Measurements from ENCODE around the gene ARHGAP31.
"Not testable (repeated sequence)": the region's sequence is repeated elsewhere in the genome, so short reads cannot be mapped to it uniquely, and the experiment has no call there.

The ARHGAP31 gene

GRCh38 chr3:119322021-119322834, 28.0 kb downstream of the ARHGAP31 start:
- peak; percentile 8 for DNase-seq

- DNase-seq = peak; percentile 93
Measured at GRCh38 chr3:119322835-119323722, 28.9 kb downstream of the ARHGAP31 start.

- no peak for DNase-seq
Measured at GRCh38 chr3:119323723-119324085, 29.5 kb downstream of the ARHGAP31 start.

- DNase-seq = no peak
Measured at GRCh38 chr3:119324899-119325298, 30.7 kb downstream of the ARHGAP31 start.

GRCh38 chr3:119326976-119327375, 32.8 kb downstream of the ARHGAP31 start:
- DNase-seq = no peak

- no peak for DNase-seq
Measured at GRCh38 chr3:119329551-119329950, 35.4 kb downstream of the ARHGAP31 start.

GRCh38 chr3:119330181-119330580, 36.0 kb downstream of the ARHGAP31 start:
- DNase-seq = no peak

GRCh38 chr3:119330858-119331257, 36.7 kb downstream of the ARHGAP31 start:
- DNase-seq = no peak

- DNase-seq = no peak
Measured at GRCh38 chr3:119331661-119332060, 37.5 kb downstream of the ARHGAP31 start.

- no peak for DNase-seq
Measured at GRCh38 chr3:119333773-119334509, 39.8 kb downstream of the ARHGAP31 start.

GRCh38 chr3:119336823-119337222, 42.6 kb downstream of the ARHGAP31 start:
- no peak for DNase-seq

- DNase-seq = not testable (repeated sequence)
Measured at GRCh38 chr3:119337407-119337806, 43.2 kb downstream of the ARHGAP31 start.

GRCh38 chr3:119338754-119339153, 44.6 kb downstream of the ARHGAP31 start:
- DNase-seq = no peak

- DNase-seq = no peak
Measured at GRCh38 chr3:119340014-119340413, 45.8 kb downstream of the ARHGAP31 start.

GRCh38 chr3:119340446-119340845, 46.3 kb downstream of the ARHGAP31 start:
- no peak for DNase-seq

GRCh38 chr3:119342176-119342575, 48.0 kb downstream of the ARHGAP31 start:
- DNase-seq = no peak

GRCh38 chr3:119343719-119344118, 49.5 kb downstream of the ARHGAP31 start:
- DNase-seq = no peak

- no peak for DNase-seq
Measured at GRCh38 chr3:119346076-119346496, 51.9 kb downstream of the ARHGAP31 start.

GRCh38 chr3:119347036-119347435, 52.9 kb downstream of the ARHGAP31 start:
- DNase-seq = no peak

GRCh38 chr3:119349354-119350041, 55.3 kb downstream of the ARHGAP31 start:
- no peak for DNase-seq

GRCh38 chr3:119350114-119350513, 55.9 kb downstream of the ARHGAP31 start:
- DNase-seq = no peak

GRCh38 chr3:119351581-119351980, 57.4 kb downstream of the ARHGAP31 start:
- DNase-seq = no peak

Measured in CD4-positive, alpha-beta T cell treated with Interleukin-12 subunit alpha and Interleukin-12 subunit beta, for 1 hour (primary cell).